Measurements from ENCODE around the gene TMCO5A. TPM values are rescaled to one million over a fixed set of nuclear protein-coding genes. Genes with fewer than 3 reads are reported as not detected.

TMCO5A gene
- total and polyA plus RNA-seq, 9 of the 15 experiments (the other 6 are each of a cell fraction or from before 2014, with no cell fraction given), result not detected

DNA sequence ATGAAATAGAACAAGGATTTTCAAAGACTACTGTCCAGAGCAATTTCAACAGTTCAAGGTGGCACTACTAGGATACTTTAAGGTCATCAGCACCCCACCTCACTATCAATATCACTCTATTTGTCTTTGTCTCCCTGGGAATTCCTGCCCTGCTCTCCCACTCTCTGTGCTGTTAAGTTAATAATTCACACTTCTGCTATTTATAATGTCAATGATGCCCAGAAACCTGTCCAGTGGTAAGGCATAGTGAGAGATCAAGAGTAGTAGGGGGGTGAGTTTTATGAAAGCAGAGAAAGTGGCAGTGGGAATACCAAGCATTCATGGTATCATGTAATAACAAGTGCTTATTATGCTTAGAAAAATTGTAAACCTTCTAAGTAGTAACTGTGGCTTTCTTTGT lies 7.3 kb downstream of the TMCO5A start (continued):
- TF ChIP-seq NR0B1 (IDR thresholded peaks at IDR 0.05; ENCODE audit: partially characterized antibody), result no peak
- no peak for TF ChIP-seq RFX7 (CRISPR knock-in tag; IDR thresholded peaks at IDR 0.05)
- TF ChIP-seq DACH1 (IDR thresholded peaks at IDR 0.05; ENCODE audit: partially characterized antibody), result no peak
- no peak for TF ChIP-seq ZNF764 (CRISPR knock-in tag; IDR thresholded peaks at IDR 0.05; ENCODE audit: low read depth)

DNA sequence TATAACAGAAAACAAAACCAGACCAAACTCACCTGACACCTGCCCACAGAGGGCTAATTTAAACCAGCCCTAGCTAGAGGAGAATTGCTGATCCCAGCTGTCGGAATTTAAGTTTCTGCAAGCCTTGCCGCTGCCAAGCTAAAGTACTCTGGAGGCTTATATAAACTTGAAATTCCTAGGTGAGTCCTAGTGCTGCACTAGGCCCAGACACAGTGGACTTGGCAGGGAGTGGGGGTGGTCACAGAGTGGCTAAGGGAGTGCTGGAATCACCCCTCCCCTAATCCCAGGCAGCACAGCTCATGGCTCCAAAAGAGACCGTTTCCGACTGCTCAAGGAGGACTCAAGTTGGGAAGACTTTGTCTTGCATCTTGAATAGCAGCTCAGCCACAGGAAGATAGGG lies 17.6 kb downstream of the TMCO5A start:
- no peak overlapping the region for H3K27ac ChIP-seq (ENCODE audit: extremely low read depth, low read depth, low read length)
- ATAC-seq (no peak), FAIRE-seq (no peak), DNase-seq (ENCODE audit: extremely low read depth in 1 of 4, low spot score in 3 of 4) (no peak)
- intact Hi-C loops (cut with micrococcal nuclease) (no loop called here), in situ Hi-C loops (cut with MboI) (no loop called here)
- no peaks in the 10 kb centered on the region for H3K9me1 ChIP-seq (ENCODE audit: control insufficient read depth, insufficient read depth, low read length)
- no peak overlapping the region for H3K9ac ChIP-seq (ENCODE audit: insufficient read depth in 1 of 2, low read depth in 2 of 2, low read length in 2 of 2)
- ChIA-PET POLR2A (no interaction called here), CTCF (ENCODE audit: low intra/inter-chr PET ratio) (no interaction called here)
- no peak for TF ChIP-seq POLR2B (IDR thresholded peaks at IDR 0.05; ENCODE audit: low read depth, partially characterized antibody)
- no peak for TF ChIP-seq NELFE (IDR thresholded peaks at IDR 0.05; ENCODE audit: insufficient read depth, insufficient read length)
- no peak for TF ChIP-seq ZNF143 (CRISPR knock-in tag; IDR thresholded peaks at IDR 0.05)
- no peak for TF ChIP-seq SAFB (IDR thresholded peaks at IDR 0.05; ENCODE audit: borderline replicate concordance, low read depth, low read length)
- TF ChIP-seq PHF20 (IDR thresholded peaks at IDR 0.05; ENCODE audit: partially characterized antibody), result no peak
- no peak for TF ChIP-seq BCL6 (CRISPR knock-in tag; IDR thresholded peaks at IDR 0.05)
- no peak for TF ChIP-seq FOXP4 (CRISPR knock-in tag; IDR thresholded peaks at IDR 0.05; ENCODE audit: borderline replicate concordance)
- no peak for TF ChIP-seq SMAD1 (IDR thresholded peaks at IDR 0.05; ENCODE audit: low read depth, low read length, partially characterized antibody)
- no peak for TF ChIP-seq PRMT5 (CRISPR knock-in tag; IDR thresholded peaks at IDR 0.05)
- TF ChIP-seq FOXK1 (CRISPR knock-in tag; IDR thresholded peaks at IDR 0.05; ENCODE audit: borderline replicate concordance), result no peak
- TF ChIP-seq SPI1 (IDR thresholded peaks at IDR 0.05; ENCODE audit: borderline replicate concordance, low read depth, low read length), result no peak
- no peak for TF ChIP-seq PHB2 (IDR thresholded peaks at IDR 0.05; ENCODE audit: low read depth)
- no peak for TF ChIP-seq WHSC1 (IDR thresholded peaks at IDR 0.05; ENCODE audit: low read length)
- TF ChIP-seq PRPF4 (IDR thresholded peaks at IDR 0.05; ENCODE audit: insufficient read depth, low read depth, low read length, poor library complexity, severe bottlenecking), result no peak
- TF ChIP-seq MAFK (IDR thresholded peaks at IDR 0.05; ENCODE audit: low read length), result no peak
- no peaks in the 10 kb centered on the region for H3K79me2 ChIP-seq (ENCODE audit: control insufficient read depth, insufficient read depth, low read length)
- 0% methylated on average over 4 of the region's 4 CpGs for WGBS (ENCODE audit: insufficient coverage, low coverage, missing lambda C conversion rate)
- no peaks in the 10 kb centered on the region for H3K4me1 ChIP-seq (replicated peaks in 1 of 2; ENCODE audit: control insufficient read depth in 2 of 2, insufficient read depth in 2 of 2, low read length in 2 of 2)
- no peak overlapping the region for H3K4me3 ChIP-seq
- H2AFZ ChIP-seq (ENCODE audit: low read depth, low read length), result no peak overlapping the region
- no peaks in the 10 kb centered on the region for H4K20me1 ChIP-seq (replicated peaks; ENCODE audit: control insufficient read depth, insufficient read depth, low read length)
- no peaks in the 10 kb centered on the region for H3K9me3 ChIP-seq (replicated peaks; ENCODE audit: control insufficient read depth, insufficient read depth, low read depth, low read length)
- H3K27me3 ChIP-seq (ENCODE audit: control insufficient read depth in 2 of 2, insufficient read depth in 2 of 2, low read length in 2 of 2), result no peaks in the 10 kb centered on the region
- no peak overlapping the region for H3K4me2 ChIP-seq (ENCODE audit: insufficient read depth, low read length)
- BruUV-seq (replicated peaks), result no TSS peak
- no peaks in the 10 kb centered on the region for H3K36me3 ChIP-seq (ENCODE audit: control insufficient read depth, insufficient read depth, low read length)
